HG02763 (cell line): ENCODE results near the gene ZBTB17.
A peak's percentile ranks its signal among the peaks of the same experiment; 100 is the strongest.
"Not testable (repeated sequence)": the region's sequence is repeated elsewhere in the genome, so short reads cannot be mapped to it uniquely, and the experiment has no call there.

ENCODE experiments used
- ATAC-seq: cut with Tn5 transposase; IDR thresholded peaks from one replicate; pipeline ENCODE4 v1.9.1; 2021; ENCODE audit warnings: mild to moderate bottlenecking, moderate library complexity; ENCODE audit not compliant: unreplicated experiment

ZBTB17 gene

GRCh38 chr1:15991427-15992186 lies 15.7 kb upstream of the ZBTB17 start:
- ATAC-seq, result no peak

- no peak for ATAC-seq
Observed at GRCh38 chr1:15989776-15990175, 13.9 kb upstream of the ZBTB17 start.

GRCh38 chr1:15988856-15989736 lies 13.2 kb upstream of the ZBTB17 start:
- ATAC-seq, result no peak

GRCh38 chr1:15985611-15986297 lies 9.9 kb upstream of the ZBTB17 start:
- ATAC-seq, result no peak

GRCh38 chr1:15983275-15983674 lies 7.4 kb upstream of the ZBTB17 start:
- ATAC-seq, result no peak

DNA sequence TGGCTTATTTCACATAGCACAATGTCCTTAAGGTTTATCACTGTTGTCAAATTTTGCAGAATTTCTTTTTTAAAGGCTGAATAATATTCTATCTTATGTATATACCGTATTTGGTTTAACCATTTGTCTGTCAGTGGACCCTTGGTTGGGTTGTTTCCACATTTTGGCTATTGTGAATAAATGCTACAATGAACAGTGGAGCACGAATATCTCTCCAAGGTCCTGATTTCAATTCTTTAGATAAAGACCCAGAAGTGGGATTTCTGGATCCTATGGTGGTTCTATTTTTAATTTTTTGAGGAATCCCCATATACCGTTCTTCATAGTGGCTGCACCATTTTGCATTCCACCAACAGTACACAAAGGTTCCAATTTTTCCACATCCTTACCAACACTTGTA lies 5.8 kb upstream of the ZBTB17 start:
- no peak for ATAC-seq

- ATAC-seq, result not testable (repeated sequence)
Observed at GRCh38 chr1:15977947-15978346, 2.0 kb upstream of the ZBTB17 start.

DNA sequence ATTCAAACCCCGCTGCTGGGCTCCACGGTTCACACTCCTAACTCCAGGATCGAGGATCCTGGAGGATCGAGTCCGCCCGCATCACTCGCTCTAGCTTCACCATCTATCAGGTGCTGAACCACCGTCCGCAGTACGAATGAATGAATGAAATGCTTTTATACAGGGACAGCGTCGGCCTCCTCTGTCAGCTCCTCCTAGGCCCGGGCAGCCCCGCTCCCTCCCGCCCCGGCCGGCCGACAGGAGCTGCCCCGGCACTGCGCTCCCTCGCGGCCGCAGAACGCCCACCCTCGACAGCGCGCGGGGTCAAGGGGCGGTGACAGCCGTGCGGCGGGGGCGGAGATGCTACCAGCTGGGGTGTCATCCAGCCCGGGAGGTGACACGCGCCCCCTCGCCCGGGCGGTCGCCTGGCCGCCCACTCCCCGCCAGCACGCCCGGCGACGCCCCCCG lies 520 bp downstream of the ZBTB17 start:
- peak; percentile 65 for ATAC-seq

DNA sequence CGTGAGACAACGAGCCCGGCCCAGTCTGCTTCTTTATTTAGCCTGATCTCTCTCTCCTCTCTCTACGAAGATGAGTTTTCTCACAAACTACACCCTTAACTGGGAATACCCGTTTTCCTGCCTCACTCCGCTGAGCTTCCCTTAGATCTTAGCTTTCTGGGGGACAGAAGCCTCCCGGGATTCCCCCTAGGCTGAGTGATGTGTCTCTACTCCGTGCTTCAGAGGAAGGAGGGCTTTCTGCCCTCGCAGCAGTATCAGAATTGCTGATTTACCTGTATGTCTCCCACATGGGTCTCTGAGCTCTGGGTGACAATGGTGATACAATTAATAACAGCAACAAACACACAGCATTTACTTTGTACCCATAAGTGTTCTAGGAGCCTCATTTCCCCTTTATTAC lies 1.0 kb downstream of the ZBTB17 start:
- ATAC-seq, result no peak

DNA sequence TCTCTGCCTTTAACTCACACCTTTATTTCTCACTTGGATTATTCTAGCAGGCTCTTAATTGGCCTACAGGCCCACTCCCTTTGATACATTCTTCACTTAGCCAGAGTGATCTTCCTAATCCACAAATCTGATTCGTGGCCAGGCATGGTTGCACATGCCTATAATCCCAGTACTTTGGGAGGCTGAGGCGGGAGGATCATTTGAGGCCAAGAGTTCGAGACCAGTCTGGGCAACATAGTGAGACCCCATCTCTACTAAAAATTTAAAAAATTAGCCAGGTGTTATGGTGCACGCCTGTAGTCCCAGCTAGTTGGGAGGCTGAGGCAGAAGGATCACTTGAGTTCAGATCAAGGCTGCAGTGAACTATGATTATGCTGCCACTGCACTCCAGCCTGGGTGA lies 2.1 kb downstream of the ZBTB17 start:
- ATAC-seq, result no peak

DNA sequence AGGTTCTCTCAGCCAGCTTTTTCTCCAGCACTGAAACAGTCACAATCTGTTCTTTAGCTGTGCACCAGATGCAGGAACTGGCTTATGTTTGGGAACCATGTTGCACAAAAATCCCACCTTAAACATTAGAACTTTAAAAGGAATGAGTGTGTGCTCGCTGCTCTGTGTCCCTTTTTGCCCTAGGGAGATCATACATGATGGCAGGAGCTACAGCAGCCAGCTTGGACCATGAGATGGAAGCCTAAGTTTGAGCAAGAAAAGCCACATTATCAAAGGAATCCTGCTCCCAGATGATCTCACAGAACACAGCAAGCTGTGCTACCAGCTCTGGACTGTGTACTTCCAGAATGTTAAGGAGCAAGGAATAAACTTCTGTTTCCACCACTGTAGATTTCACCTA lies 3.5 kb downstream of the ZBTB17 start:
- no peak for ATAC-seq

- ATAC-seq, result no peak
Observed at GRCh38 chr1:15970911-15971310, 5.0 kb downstream of the ZBTB17 start.

GRCh38 chr1:15969321-15969880 lies 6.5 kb downstream of the ZBTB17 start:
- ATAC-seq, result no peak

DNA sequence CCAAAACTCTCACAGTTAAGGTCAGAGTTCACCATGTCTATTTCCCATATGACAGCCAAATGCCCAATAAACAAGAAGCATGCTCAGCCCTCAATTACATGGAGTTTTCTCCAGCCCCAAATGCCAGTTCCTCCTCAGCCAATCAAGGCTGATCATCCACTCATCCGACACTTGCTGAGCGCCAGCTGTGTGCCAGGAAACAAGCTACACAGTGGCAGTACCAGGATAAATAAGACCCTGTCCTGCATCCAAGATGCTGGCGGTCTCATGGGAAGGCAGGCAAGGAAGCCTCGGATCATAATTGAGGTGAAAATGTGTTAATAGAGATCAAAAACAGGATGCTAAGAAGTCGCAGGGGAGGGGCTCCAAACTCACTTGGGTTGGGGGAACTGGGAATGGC lies 7.7 kb downstream of the ZBTB17 start:
- ATAC-seq, result no peak

GRCh38 chr1:15966956-15967344 lies 9.0 kb downstream of the ZBTB17 start:
- no peak for ATAC-seq

GRCh38 chr1:15966081-15966955 lies 9.6 kb downstream of the ZBTB17 start:
- ATAC-seq, result peak; percentile 68

- no peak for ATAC-seq
Observed at GRCh38 chr1:15965228-15965767, 10.6 kb downstream of the ZBTB17 start.

GRCh38 chr1:15963968-15964648 lies 11.8 kb downstream of the ZBTB17 start:
- ATAC-seq, result no peak

DNA sequence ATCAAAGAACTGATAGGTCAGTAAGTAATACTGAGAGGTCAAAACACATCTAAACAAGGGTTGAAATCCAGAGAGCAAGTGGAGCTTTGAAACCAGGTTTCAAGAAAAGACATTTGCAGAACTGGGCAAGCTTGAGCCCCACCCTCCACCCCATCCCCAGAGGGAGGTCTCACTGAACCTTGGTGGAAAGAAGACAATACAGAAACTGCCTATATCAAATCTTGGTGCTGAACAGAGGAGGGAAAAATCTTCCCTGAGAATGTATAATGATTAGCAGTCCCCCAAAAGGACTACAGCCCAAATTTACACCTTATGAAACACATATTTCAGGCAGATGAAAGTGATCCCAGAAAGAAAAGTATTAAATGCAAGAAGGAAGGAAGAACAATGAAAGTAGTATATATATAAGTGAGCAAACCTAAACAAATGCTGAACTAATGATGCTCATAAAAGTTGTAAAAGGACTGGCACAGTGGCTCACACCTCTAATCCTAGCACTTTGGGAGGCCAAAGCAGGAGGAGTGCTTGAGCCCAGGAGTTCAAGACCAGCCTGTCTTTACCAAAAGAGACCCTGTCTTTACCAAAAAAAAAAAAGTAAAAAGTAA lies 12.4 kb downstream of the ZBTB17 start:
- no peak for ATAC-seq
